Stimulated activated CD8-positive, alpha-beta memory T cell treated with anti-CD3 and anti-CD28 coated beads, Interleukin-4, amount 100 ng/mL, for 24 hours (primary cell): ENCODE data around the gene PRSS27.
"Not testable (repeated sequence)": the region's sequence is repeated elsewhere in the genome, so short reads cannot be mapped to it uniquely, and the experiment has no call there.

ENCODE experiments used
- DNase-seq: peaks from one replicate; pipeline ENCODE4 v3.0.0-alpha.2; 2020; ENCODE audit warnings: low read depth

Gene PRSS27

DNA sequence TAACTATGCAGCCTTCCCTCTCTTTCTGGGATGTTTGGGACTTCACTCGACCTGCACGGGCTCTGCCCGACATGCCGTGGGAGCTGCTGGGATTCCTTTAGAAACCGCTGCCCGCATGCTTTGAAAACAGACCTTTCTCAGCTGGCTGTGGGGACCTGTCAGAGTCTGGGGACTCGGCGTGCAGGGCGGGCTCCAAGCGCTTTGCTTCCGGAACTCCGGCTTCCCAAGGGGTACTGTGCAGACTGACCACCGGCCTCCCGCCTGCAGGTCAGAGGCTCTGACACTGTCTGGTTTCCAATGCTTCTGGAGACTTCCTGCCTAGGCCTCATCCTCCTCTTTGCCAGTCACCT, 11.8 kb downstream of the PRSS27 start:
- DNase-seq = no peak

DNA sequence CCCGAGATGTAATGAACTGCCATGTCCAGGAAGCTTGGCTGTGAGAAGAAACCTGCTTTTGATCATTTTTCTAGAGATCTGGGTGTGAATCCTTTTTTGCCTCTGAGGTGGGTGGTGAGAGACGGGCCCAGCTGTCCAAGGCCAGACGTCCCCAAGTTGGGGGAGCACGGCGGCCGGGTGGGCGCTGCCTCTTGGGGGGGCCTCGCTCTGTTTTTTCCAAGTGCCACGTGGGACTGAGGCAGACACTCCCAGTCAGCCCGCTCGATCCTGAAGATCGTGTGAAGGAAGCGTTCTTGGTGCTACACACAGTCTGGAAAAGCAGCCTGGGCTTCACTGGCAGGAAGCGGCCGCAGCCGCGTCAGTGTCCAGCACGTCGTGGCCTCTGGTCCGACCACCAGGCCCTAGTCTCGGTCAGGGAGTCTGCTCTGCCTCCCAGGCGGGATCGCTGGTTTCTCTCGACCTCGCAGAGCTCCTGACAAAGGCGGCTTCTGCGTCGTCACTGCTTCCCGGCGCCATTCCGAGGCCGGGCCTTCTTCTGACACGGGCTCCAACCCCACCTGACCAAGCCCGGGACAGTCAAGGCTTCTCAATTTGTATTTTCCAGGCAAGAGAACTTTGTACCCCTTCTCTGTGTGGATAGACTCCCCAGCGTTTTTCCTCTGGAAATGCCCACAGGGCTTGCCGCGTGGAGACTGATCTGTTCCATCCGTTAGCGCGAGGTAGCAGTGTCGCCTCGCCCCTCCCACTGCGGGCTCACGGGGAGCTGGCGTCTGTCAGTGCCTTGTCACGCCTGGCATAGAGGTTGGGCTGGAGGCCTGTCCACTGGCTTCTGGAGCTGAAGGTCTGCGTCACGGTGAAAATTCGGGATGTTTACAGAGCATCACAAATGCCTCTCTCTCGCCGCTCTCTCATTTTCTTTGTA, 12.4 kb downstream of the PRSS27 start:
- DNase-seq = no peak

DNA sequence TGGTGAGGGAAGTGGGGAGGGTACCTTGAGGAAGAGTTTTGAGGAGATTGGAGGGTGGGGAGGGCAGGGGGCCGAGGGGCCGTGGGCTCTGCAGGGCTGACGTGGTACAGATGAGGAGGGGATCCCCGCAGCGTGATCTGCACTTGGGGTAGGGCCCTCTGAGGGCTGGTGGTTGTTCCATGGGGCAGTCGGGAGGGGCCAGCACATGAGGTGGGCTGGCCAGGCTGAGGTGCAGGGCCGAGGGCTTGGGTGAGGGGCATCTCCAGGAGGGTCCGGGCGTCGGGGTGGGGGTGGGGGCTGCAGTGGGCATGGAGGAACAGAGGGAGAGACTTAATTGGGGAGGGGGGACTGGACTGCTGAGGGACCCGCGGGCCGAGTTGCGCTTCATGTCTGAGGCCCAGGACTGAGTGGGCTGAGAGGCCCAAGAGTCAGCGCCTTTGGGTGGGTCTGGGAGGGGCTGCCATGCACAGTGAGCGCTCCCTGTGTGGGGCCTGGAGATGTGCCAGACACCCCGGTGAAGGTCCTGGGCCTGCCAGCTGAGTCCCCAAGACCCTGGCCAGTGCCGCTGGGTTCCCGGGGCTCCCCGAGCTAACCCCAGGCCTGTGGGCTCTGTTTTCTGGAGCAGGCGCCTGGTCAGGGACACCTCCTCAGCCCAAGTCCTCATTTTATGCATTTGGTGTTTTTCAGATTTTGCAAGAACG, 13.3 kb downstream of the PRSS27 start:
- no peak for DNase-seq

DNA sequence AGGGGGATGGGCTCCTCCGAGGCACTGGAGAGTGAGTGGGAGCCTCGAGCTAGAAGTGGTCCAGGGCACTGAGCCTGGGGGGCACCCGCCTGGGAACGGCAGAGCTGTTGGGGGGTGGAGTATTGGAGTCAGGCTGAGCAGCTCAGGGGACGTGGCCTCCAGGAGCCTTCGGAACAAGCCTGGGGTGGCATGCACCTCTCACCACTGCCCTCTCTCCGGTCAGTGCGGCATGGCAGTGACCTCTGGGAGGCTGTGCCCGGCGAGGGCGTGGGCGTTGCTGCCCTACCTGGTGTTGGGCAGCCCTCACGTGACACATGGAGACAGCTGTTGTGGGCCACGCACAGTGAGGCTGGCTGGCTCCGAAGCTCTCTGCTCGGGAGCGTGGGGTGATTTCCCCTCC, 13.9 kb downstream of the PRSS27 start:
- DNase-seq = no peak

DNA sequence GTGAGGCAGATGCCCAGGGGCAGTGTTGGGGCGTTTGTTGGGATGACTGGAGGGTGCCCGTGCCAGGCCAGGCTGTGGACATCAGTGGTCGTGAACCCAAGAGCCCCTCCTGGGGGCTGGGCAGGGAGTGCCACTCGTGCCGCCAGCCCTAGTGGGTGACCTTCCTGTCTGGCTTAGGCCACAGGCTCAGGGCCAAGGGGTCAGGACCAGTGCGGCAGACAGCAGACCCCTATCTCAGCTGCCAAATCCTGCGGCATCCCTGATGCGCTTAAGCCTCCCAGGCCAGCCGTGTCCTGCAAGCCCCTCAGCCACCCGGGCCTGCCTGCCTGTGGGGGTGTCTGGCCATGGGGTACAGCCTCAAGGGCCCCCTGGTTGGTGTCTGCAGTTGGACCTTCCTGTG, 14.7 kb downstream of the PRSS27 start:
- DNase-seq = no peak

DNA sequence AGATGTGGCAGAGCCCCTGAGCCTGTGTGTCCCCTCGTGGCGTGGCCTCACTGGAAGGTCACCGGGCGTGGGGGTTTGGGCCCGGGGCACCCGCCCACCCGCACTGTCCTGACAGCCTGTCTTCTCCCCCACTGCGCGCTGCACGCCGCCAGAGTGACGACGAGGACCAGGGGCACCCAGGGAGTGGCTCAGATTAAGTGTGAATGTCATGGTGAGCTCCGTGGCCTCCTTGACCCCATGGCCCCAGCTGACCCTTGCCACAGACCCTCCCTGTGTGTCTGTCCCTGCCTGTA, 15.1 kb downstream of the PRSS27 start:
- no peak for DNase-seq

DNA sequence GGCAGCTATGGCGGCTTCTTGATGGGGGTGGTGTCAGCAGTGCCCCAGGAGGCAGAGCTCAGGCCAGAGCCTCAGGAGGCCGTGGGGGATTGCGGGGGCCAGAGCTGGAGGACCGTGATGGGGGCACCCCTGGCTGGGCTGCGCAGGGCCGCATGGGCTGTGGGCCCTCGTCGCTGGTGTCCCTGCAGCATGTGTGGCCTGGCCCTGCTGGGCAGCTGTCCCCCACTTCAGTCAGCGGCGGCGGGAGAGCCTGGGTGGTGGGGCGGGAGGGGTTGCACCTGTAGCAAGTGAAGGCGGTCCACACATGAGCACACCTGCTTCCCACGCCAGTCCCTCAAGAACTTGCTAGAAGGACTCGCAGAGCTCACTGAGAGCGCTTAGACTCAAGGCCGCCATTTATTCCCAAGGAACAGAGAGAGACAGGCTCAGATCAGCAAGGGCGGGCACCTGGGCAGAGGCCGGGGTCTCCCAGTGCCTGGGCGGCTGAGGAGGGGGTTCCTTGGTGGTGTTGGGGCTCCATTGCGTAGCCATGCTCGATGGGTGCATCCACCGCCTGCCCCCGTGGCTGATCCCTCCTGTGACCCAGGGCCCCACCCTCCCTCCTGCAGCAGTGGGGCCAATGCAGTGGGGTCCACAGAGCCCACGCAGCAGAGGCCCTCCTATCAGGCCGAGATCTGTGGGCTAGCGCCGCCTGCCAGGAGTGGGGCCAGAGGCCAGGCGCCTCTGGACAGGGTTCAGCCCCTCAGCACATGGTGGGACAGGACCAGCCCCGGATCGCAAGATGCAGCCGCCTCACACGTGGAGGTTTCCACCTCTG, 15.7 kb downstream of the PRSS27 start:
- no peak for DNase-seq

DNA sequence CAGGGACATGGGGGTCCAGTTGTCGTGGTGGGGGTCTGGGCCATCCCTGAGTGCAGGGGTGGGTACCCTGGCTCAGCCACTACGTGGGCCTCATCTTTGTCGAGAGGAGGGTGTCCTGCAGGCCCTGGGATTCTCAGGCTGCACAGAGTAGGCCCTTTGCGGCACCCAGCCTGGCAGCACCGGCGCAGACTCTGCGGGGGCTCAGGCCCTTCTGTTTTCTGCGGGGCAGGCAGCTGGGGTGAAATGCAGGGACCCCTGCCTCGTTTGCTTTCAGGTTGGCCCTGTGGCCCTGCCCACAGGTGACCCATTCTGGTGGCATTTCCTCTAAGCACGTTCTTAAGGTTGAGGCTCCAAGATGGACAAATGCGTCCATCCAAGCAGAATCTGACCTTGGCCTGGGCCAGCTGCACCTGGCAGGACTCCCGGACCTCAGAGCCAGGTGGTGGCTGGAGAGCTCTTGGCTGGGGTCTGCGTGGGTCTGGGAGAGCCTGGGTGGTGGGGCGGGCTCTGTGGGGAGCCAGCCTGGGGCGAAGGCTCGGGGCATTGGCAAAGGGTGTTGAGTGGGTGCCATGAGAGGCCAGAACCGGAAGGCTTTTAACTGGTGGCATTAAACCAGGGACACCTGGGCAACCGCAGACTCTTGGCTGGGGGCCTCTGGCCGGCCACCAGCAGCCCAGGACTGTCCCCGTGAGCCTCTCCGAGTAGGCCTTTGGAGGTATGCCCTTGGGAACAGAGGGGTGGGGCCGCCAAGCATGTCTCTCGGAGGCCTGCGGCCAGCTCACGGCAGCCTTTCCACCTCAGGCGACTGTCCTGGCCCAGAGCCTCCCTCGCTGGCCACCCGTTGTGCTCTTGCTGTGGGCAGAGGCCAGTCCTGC, 16.9 kb downstream of the PRSS27 start:
- DNase-seq = no peak

DNA sequence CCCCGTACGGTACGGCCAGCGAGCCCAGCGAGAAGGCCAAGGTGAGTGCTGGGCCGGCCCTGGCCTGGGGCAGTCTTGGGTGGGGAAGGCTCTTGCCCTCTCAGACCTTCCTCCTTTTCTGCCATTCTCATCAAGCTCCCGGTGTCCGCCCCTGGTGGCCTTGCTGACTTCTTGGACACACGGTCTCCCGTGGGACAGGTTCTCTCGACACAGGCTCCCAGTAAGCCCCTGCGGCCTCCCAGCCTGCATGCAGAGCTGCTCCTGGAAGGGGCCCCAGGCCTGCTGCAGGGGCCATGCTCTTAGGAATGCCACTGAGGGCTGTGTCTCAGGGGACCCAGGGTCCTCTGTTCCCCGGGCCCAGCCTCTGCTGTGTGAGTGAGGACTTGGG, 17.6 kb downstream of the PRSS27 start:
- DNase-seq = no peak

DNA sequence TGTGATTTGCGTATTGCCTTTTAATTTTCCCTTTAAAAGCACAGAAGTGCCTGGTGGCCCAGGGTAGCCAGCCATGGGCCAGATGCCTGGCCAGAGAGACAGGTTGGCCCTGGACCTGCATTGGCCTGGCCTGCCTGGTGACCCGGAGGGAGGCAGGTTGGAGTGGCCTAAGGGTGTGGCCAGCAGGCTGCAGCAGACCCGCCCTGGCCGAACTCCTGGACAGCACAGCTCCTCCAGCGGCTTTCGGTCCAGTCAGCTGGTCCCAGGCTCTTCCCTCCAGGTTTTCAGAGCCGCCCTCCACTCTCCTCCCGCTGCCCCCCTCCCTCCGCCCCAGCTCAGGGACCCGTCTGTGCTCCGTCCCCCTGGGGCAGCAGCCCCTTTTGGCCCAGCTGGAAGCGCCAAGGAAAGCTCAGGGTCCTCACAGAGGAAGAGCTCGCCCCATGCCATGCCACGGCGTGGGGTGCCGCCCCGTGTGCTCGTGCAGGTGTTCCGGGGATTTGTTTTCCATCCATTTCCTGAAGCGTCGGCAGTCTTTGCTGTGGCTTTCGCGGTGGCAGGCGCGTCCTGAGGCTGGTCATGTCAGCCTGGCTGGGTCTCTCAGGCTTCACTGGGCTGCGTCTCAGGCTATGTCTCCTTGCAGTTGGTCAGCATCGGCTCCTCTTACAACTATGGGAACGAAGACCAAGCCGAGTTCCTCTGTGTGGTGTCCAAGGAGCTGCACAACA, 18.1 kb downstream of the PRSS27 start:
- DNase-seq = no peak

DNA sequence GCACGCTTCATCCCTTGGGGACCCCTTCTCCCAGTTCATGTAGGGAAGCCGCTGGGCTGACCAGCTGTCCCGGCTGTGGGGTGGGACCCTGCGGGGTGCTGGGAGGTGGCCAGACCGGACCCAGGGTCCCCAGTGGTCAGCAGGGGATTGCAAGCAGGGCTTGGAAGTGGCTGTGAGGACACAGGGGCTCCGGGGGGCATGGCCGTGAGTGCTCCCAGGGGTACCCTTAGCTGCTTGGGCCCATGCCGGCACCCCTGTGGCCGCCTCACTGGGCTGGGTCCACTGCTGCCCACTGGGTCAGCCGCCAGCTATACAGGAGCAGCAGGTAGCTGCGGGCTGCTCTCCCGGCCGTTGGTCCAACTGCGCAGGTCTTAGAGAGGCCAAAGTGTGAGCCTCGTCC, 18.8 kb downstream of the PRSS27 start:
- DNase-seq = no peak

DNA sequence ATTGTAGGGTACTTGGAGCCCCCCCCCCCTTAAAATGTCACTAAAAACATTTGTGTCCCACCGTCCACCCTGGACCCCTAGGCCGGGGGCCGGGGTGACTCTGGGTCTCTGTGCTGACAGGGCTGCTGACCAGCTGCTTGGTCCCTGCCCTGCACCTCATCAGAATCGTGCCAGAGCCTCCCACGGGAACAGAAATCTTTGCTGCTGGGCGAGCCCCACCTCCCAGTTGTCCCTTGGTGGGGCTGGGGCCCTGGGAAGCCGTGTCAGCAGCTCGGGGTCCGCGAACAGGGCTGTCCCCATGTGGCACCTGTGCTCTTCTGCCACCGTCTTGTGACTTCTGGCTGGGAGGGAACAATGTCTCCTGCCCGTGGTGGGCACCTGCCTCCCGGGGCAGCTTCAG, 19.2 kb downstream of the PRSS27 start:
- no peak for DNase-seq

DNA sequence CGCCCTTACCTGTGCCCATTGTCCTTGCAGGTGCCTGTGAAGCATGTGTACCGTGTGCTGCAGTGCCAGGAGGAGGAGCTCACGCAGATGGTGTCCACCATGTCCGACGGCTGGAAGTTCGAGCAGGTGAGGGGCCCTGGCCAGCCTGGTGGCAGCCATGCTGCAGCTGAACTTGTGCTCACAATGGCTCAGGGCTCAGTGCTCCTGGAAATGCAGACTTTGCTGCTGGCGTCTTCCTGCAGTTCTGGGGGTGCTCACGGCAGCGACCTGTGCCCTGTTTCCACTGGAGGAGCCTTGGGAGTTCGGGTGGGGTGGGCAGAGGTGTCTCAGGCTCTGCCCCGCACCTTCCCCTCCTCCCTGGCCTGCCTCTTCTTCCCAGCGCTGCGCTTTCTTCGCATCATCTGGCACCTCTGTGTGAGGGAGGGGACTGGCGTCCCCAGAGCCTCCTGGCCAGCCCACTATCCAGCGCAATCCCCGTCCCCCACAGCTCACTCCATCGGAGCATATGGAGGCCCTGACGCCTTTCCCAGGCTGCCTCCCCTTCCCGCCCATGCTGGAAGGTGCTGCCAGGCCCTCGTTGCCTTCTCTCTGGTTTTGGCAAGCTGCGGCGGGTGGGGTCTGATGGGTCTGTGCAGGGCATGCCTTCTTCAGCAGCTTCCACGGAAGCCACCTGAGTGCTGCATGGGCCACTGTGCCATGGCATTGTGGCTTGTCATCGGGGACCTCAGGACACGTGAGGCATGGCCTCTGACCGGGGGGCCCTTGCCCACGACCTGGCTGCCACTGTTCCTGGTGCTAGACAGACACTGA, 20.0 kb downstream of the PRSS27 start:
- DNase-seq = no peak

DNA sequence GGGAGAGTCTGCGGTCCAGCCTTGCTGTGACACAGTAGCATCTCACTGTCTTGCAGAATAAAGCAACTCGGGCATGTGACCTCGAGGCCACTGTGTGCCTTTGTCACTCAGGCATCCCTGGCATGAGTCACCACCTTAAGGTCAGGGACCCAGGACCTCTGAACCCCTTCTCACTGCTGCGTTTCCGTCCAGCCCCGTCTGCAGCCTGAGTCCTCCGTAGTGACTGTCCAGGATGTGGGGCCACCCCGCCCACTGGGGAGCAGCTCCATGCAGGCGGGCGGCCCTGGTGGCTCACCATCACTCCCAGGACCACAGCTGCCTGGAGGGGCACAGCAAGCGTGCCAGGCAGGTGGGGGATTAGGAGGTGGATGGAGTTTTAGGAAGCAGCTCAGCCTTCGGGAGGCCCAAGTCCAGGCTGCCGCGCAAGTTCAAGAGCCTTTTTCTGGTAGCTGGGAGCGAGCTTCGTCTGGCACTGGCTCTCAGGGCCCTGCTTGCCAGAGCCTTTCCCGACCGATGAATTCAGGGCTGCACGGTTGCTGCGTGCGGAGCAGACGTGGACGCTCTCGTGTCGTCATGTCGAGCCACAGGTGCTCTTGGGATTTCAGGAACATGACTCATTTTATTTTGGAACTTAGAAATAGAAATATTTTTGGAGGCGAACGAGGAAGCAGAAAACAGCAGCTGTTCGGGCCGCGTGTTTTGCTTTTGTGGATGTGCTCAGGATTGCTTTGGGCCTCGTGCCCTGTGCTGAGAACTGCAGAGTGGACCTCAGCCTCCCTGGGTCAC, 20.9 kb downstream of the PRSS27 start:
- DNase-seq = no peak

DNA sequence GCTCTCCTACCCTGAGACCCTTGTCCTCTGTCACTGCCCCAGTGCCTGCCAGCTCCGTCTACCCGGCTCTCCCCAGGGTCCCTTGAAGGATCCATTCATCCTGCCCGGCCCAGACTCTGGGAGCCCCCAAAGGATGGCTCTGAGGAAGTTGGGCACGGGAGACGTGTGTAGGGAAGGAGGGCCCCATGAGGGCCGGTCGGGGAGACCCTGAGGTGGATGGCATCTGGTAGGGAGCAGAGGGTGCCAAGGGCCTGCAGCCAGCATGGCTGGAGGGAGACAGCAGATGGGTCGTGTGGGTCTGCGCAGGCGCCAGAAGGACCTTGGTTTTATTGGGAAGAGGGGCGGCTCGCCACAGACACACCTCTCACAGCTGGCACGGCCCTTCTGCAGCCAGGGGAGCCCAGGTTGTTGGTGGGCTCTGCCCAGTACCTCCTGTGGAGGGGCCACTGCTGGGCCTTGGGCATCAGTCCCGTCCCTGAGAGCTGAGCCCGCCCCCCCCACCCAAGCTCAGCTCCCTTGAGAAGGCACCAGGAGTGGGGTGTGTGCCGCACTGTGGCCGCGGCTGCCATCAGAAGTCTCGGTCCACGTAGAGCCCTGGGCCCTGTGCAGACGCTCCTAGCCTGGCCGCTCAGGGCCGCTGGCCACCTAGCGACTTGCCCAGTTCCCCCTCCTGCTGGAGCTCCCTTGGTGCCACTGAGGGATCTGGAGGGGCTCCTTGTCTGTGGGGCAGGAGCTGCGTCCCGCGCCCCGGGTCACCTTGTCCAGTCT, 21.7 kb downstream of the PRSS27 start:
- DNase-seq = no peak

DNA sequence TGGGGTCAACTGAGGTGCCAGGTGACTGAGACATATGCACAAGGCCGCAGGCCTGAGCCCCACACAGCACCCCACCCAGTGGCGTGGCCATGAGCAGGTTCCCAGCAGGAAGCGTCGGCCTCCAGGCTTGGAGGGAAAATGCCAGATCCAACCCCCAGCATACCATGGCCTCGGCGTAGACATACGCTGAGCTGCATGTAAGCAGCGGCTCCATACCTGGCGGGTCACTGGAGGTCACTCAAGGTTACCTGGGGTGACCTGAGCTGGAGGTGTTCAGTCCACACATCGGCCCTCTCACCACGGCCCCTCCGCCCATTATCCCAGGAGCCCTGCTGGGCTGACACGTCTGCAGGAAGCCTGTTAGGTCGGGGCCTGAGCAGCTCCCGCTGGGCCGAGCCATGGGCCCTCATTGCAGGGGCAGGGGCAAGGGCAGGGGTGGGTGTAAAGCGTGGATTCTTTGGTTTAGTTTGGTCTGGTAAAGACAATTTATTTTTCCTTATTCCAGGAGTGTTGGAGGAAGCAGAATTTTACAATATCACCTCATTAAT, 22.5 kb downstream of the PRSS27 start:
- no peak for DNase-seq

DNA sequence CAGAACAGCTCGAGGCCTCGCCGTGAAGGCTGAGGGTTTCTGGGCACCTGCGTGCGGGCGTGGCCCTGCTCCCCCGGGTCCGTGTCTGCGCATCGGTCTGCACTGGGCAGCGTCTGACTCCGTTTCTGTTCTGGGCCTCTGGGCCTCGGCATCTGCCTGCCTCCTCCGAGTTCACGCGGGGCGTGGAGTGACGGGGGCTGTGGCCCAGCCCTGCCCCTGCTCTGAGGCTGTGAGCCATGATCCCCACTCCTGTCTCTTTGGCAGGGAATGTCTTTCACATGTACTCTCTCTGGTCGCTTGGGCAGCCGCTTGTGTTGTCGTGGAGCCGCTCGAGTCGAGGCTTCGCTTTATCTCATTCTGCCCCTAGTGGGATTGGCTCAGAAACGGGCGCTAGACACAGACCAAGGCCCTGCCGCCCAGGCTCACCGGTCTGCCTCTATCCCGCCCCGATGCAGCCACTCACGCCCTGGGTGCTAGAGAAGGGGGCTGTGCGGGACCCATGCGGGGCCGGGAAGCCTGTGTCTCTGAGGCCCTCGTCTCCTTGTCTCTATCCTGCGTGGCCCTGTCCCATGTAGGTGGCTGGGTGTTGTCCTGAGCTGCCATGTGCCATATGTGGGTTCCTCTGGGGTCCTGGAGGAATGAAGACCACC, 23.3 kb downstream of the PRSS27 start:
- DNase-seq = not testable (repeated sequence)
